Measurements from ENCODE around the gene COL2A1. TPM values are rescaled to one million over a fixed set of nuclear protein-coding genes. Genes with fewer than 3 reads are reported as not detected.

The COL2A1 gene
- total RNA-seq, 3 donors from 2014 or later (not counting 1 experiment from before 2014, with no cell fraction given), result not detected

DNA sequence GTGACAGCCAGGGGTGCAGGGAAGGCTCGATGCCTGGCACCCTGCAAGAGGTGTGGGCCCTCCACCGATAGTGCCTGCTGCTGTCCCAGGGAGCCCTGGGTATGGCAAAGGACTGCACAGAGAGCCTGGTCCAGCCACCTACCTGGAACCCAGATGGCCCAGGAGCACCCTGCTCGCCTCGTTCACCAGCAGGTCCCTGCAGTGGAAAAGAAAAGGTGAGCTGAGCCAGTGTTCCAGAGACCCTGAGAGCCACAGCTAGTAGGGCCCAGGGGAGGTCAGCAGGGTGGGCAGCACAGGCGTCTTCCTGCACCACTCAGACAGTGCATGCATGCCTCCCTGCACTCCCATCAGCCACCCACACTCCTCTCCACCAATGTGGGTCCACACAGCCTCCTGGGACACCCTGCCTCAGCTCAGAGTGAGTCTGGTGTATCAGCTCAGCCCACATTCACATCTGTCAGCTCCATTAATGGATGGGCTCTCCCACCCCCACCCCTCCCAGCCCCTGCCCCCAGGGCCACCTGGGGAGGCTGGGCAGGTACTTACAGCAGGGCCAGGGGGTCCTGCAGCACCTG is 20.6 kb downstream of the COL2A1 start:
- WGBS (ENCODE audit: insufficient coverage), result 86% methylated on average over 5 of the region's 5 CpGs

DNA sequence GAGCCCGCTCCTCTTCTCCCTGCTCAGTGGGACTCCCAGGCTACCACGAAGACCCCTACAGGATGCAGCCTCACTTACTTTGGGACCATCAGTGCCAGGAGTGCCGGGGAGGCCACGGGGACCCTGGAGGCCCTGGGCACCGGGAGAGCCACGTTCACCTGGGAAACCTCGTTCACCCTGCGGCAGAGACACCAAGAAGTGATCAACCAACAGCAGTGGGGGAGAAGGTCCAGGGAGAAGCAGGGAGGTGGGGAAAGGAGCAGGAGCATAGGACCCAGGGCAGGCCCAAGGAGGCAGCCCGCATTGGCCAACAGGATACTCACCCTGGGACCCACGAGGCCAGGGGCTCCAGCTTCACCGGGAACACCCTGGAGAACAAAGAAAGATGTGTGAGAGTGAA is 21.5 kb downstream of the COL2A1 start:
- Mint-ChIP-seq H3K4me1 (no peaks in the 10 kb centered on the region), H3K9me3 (no peaks in the 10 kb centered on the region), H3K4me3 (no peak overlapping the region), H3K36me3 (no peaks in the 10 kb centered on the region), H3K27ac (no peak overlapping the region), H3K27me3 (ENCODE audit: low read depth in 2 of 2) (peaks cover 1 to 14% of the 10 kb centered on the region in 2 donors)
- no peaks in the 10 kb centered on the region for H3K27me3 ChIP-seq (ENCODE audit: control insufficient read depth, insufficient read depth, low read length)
- H3K27ac ChIP-seq (ENCODE audit: low read length), result no peak overlapping the region
- no peak overlapping the region for H3K4me3 ChIP-seq (ENCODE audit: low read length)
- DNase-seq (no peak), ATAC-seq (no peak)
- intact Hi-C loops (cut with micrococcal nuclease), result no loop called here
- TF ChIP-seq, protein P1, sequence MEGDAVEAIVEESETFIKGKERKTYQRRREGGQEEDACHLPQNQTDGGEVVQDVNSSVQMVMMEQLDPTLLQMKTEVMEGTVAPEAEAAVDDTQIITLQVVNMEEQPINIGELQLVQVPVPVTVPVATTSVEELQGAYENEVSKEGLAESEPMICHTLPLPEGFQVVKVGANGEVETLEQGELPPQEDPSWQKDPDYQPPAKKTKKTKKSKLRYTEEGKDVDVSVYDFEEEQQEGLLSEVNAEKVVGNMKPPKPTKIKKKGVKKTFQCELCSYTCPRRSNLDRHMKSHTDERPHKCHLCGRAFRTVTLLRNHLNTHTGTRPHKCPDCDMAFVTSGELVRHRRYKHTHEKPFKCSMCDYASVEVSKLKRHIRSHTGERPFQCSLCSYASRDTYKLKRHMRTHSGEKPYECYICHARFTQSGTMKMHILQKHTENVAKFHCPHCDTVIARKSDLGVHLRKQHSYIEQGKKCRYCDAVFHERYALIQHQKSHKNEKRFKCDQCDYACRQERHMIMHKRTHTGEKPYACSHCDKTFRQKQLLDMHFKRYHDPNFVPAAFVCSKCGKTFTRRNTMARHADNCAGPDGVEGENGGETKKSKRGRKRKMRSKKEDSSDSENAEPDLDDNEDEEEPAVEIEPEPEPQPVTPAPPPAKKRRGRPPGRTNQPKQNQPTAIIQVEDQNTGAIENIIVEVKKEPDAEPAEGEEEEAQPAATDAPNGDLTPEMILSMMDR (IDR thresholded peaks at IDR 0.05), result no peak
- H3K4me1 ChIP-seq (ENCODE audit: control insufficient read depth, insufficient read depth, low read length), result no peaks in the 10 kb centered on the region
- no peaks in the 10 kb centered on the region for H3K36me3 ChIP-seq (ENCODE audit: control insufficient read depth, insufficient read depth, low read length)
- no peaks in the 10 kb centered on the region for H3K9me3 ChIP-seq (ENCODE audit: control insufficient read depth, insufficient read depth, low read length)
- WGBS (ENCODE audit: insufficient coverage), result 88% methylated on average over 10 of the region's 11 CpGs

More for the DNA sequence above, 20.6 kb downstream of the COL2A1 start:
- Histone ChIP-seq H3K27ac (ENCODE audit: low read length) (no peak overlapping the region), H3K4me1 (ENCODE audit: control insufficient read depth, insufficient read depth, low read length) (no peaks in the 10 kb centered on the region), H3K27me3 (ENCODE audit: control insufficient read depth, insufficient read depth, low read length) (no peaks in the 10 kb centered on the region), H3K9me3 (ENCODE audit: control insufficient read depth, insufficient read depth, low read length) (no peaks in the 10 kb centered on the region), H3K4me3 (ENCODE audit: low read length) (no peak overlapping the region), H3K36me3 (ENCODE audit: control insufficient read depth, insufficient read depth, low read length) (no peaks in the 10 kb centered on the region)
- Mint-ChIP-seq H3K4me1 (no peaks in the 10 kb centered on the region), H3K27me3 (ENCODE audit: low read depth in 2 of 2) (peaks cover 10 to 13% of the 10 kb centered on the region in 2 donors), H3K4me3 (no peak overlapping the region), H3K9me3 (no peaks in the 10 kb centered on the region), H3K27ac (no peak overlapping the region), H3K36me3 (no peaks in the 10 kb centered on the region)
- TF ChIP-seq, protein P1 (IDR thresholded peaks at IDR 0.05), result no peak
- intact Hi-C loops (cut with micrococcal nuclease), result no loop called here
- no peak for DNase-seq
- ATAC-seq, result no peak

DNA sequence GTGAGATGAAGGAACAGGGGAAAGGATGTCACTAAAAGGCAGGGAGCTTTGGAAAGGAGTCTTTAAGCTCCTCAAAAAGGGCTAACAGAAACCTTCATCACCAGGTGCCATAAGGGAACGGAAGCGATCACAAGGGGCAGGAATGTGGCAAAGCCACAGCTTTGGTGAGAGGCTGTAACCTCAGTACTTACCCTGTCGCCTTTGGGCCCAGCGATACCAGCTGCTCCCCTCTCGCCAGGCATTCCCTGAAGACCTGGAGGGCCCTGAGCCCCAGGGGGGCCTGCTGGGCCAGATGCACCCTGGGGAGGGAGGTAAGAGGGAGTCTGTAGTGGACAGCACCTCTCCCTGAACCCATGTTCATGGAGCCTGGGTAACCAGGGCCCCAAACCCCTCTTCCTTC is 22.0 kb downstream of the COL2A1 start:
- ATAC-seq, result no peak
- TF ChIP-seq, protein P1 (IDR thresholded peaks at IDR 0.05), result no peak
- H3K4me3 ChIP-seq (ENCODE audit: low read length), result no peak overlapping the region
- no peaks in the 10 kb centered on the region for H3K36me3 Mint-ChIP-seq
- H3K4me1 ChIP-seq (ENCODE audit: control insufficient read depth, insufficient read depth, low read length), result no peaks in the 10 kb centered on the region
- no peak overlapping the region for H3K4me3 Mint-ChIP-seq
- H3K27me3 ChIP-seq (ENCODE audit: control insufficient read depth, insufficient read depth, low read length), result no peaks in the 10 kb centered on the region
- no peaks in the 10 kb centered on the region for H3K4me1 Mint-ChIP-seq
- intact Hi-C loops (cut with micrococcal nuclease), result no loop called here
- no peak overlapping the region for H3K27ac ChIP-seq (ENCODE audit: low read length)
- H3K9me3 ChIP-seq (ENCODE audit: control insufficient read depth, insufficient read depth, low read length), result no peaks in the 10 kb centered on the region
- no peaks in the 10 kb centered on the region for H3K9me3 Mint-ChIP-seq
- no peak overlapping the region for H3K27ac Mint-ChIP-seq
- WGBS (ENCODE audit: insufficient coverage), result 87% methylated on average over 5 of the region's 5 CpGs
- peaks cover 0 to 12% of the 10 kb centered on the region in 2 donors for H3K27me3 Mint-ChIP-seq (ENCODE audit: low read depth in 2 of 2)
- no peak for DNase-seq
- no peaks in the 10 kb centered on the region for H3K36me3 ChIP-seq (ENCODE audit: control insufficient read depth, insufficient read depth, low read length)
